HepG2 (cell line): Measurements from ENCODE around the gene NKD1. TPM values are rescaled to one million over a fixed set of nuclear protein-coding genes. Genes with fewer than 3 reads are reported as not detected.
A peak's percentile ranks its signal among the peaks of the same experiment; 100 is the strongest.

Source experiments
- ATF6 ChIP-seq: sonication (generic); formaldehyde crosslinking; conservative IDR thresholded peaks from 2 replicates; pipeline ENCODE4 v1.4.0; 2020; ENCODE audit warnings: missing genetic modification reagents
- HDAC1 ChIP-seq: sonication (generic); formaldehyde crosslinking; IDR thresholded peaks from 2 replicates; pipeline ENCODE4 v1.5.1; 2020; ENCODE audit warnings: mild to moderate bottlenecking, missing genetic modification reagents
- KMT2A ChIP-seq: sonication (generic); formaldehyde crosslinking; IDR thresholded peaks from 2 replicates; pipeline ENCODE4 v1.4.0; 2020; ENCODE audit warnings: missing genetic modification reagents
- MAF1 ChIP-seq: sonication (generic); formaldehyde crosslinking; IDR thresholded peaks from 2 replicates; pipeline ENCODE4 v1.5.0; 2020; ENCODE audit warnings: missing genetic modification reagents, borderline replicate concordance
- MXI1 ChIP-seq: IDR thresholded peaks from 3 replicates; pipeline ENCODE4 v1.6.1; 2012; ENCODE audit warnings: low read depth, low read length, inconsistent platforms, borderline replicate concordance
- NCOA5 ChIP-seq: sonication (generic); formaldehyde crosslinking; IDR thresholded peaks from 2 replicates; pipeline ENCODE4 v1.4.0; 2020; ENCODE audit warnings: missing genetic modification reagents
- NFKBIZ ChIP-seq: IDR thresholded peaks from 2 replicates; pipeline ENCODE4 v1.6.1; 2018; ENCODE audit warnings: missing genetic modification reagents, missing compliant biosample characterization
- POLR2AphosphoS5 ChIP-seq: IDR thresholded peaks from 2 replicates; pipeline ENCODE4 v1.6.1; 2012; ENCODE audit warnings: low read depth, low read length
- SIN3B ChIP-seq: fragments of 150-350 bp; IDR thresholded peaks from 2 replicates; pipeline ENCODE4 v1.6.1; 2014; ENCODE audit warnings: low read length
- WIZ ChIP-seq: sonication (generic); formaldehyde crosslinking; IDR thresholded peaks from 2 replicates; pipeline ENCODE4 v1.5.1; 2020; ENCODE audit warnings: mild to moderate bottlenecking, missing genetic modification reagents
- YEATS4 ChIP-seq: sonication (generic); formaldehyde crosslinking; IDR thresholded peaks from 2 replicates; pipeline ENCODE4 v1.4.0; 2020; ENCODE audit warnings: missing genetic modification reagents, borderline replicate concordance
- ZFP36 ChIP-seq: fragments of 150-350 bp; IDR thresholded peaks from 2 replicates; pipeline ENCODE4 v1.6.1; 2018; ENCODE audit warnings: borderline replicate concordance, low read length, low read depth; ENCODE audit not compliant: partially characterized antibody
- ZFP37 ChIP-seq: sonication (generic); formaldehyde crosslinking; IDR thresholded peaks from 2 replicates; pipeline ENCODE4 v1.4.0; 2020; ENCODE audit warnings: missing genetic modification reagents, borderline replicate concordance
- ZNF12 ChIP-seq: sonication (generic); formaldehyde crosslinking; IDR thresholded peaks from 2 replicates; pipeline ENCODE4 v1.5.0; 2020; ENCODE audit warnings: missing genetic modification reagents
- ZNF160 ChIP-seq: sonication (generic); formaldehyde crosslinking; IDR thresholded peaks from 2 replicates; pipeline ENCODE4 v1.8.0; 2022; ENCODE audit warnings: mild to moderate bottlenecking, inconsistent platforms, missing genetic modification reagents
- ZNF34 ChIP-seq: sonication (generic); formaldehyde crosslinking; IDR thresholded peaks from 2 replicates; pipeline ENCODE4 v1.4.0; 2020; ENCODE audit warnings: mild to moderate bottlenecking, missing genetic modification reagents, borderline replicate concordance
- ZNF451 ChIP-seq: sonication (generic); formaldehyde crosslinking; IDR thresholded peaks from 2 replicates; pipeline ENCODE4 v1.5.0; 2020; ENCODE audit warnings: mild to moderate bottlenecking, missing genetic modification reagents
- ZNF546 ChIP-seq: sonication (generic); formaldehyde crosslinking; conservative IDR thresholded peaks from 2 replicates; pipeline ENCODE4 v1.8.1; 2023; ENCODE audit warnings: mild to moderate bottlenecking, missing genetic modification reagents
- ZNF747 ChIP-seq: sonication (generic); formaldehyde crosslinking; IDR thresholded peaks from 2 replicates; pipeline ENCODE4 v1.8.1; 2023; ENCODE audit warnings: missing genetic modification reagents, mild to moderate bottlenecking, borderline replicate concordance
- ZNF766 ChIP-seq: sonication (generic); formaldehyde crosslinking; IDR thresholded peaks from 2 replicates; pipeline ENCODE4 v1.5.0; 2020; ENCODE audit warnings: missing genetic modification reagents, borderline replicate concordance
- ZNF83 ChIP-seq: sonication (generic); formaldehyde crosslinking; IDR thresholded peaks from 2 replicates; pipeline ENCODE4 v1.4.0; 2020; ENCODE audit warnings: missing genetic modification reagents, mild to moderate bottlenecking, borderline replicate concordance
- ZNF878 ChIP-seq: sonication (generic); formaldehyde crosslinking; IDR thresholded peaks from 2 replicates; pipeline ENCODE4 v1.8.1; 2023; ENCODE audit warnings: mild to moderate bottlenecking, missing genetic modification reagents, moderate library complexity
- polyA plus RNA-seq, 8 experiments: library from polyadenylated mRNA; depleted of rRNA in 3 of 8; stranded (reverse) in 7 of 8; unstranded in 1 of 8; fragments of >200 nt; fragmentation: Illumina TruSeq in 4 of 8; extraction: Trizol in 4 of 8; gene quantifications; 2 replicates each; pipeline versions ENCODE4 v1.2.1 to v1.2.3, GENCODE V29; 2011 to 2016; ENCODE audit warnings: low read depth in 4 of 8, missing spikeins in 1 of 8, mixed read lengths in 1 of 8; ENCODE audit not compliant: insufficient read depth in 1 of 8
- total RNA-seq, 5 experiments: library from RNA; depleted of rRNA; stranded (reverse); fragments of >200 nt; fragmentation: Illumina TruSeq; extraction: Trizol; gene quantifications; 2 replicates each; pipeline ENCODE4 v1.2.3, GENCODE V29; 2016; ENCODE audit warnings: low read depth in 1 of 5
- TF ChIP-seq, protein P1 (sequence below): sonication (generic); formaldehyde crosslinking; IDR thresholded peaks from 2 replicates; pipeline ENCODE4 v1.8.0; 2022; ENCODE audit warnings: mild to moderate bottlenecking, missing genetic modification reagents, borderline replicate concordance
- TF ChIP-seq, protein P2 (sequence below): IDR thresholded peaks from 2 replicates; pipeline ENCODE4 v1.6.1; 2016; ENCODE audit warnings: low read depth, borderline replicate concordance
- TF ChIP-seq, protein P3 (sequence below): sonication (generic); formaldehyde crosslinking; IDR thresholded peaks from 2 replicates; pipeline ENCODE4 v1.8.0; 2022; ENCODE audit warnings: missing genetic modification reagents, low read depth, mild to moderate bottlenecking, borderline replicate concordance

The NKD1 gene
- total and polyA plus RNA-seq, 2 of the 13 experiments (the other 11 are each of a cell fraction or from before 2014, with no cell fraction given), result 70.4 to 121 TPM

DNA sequence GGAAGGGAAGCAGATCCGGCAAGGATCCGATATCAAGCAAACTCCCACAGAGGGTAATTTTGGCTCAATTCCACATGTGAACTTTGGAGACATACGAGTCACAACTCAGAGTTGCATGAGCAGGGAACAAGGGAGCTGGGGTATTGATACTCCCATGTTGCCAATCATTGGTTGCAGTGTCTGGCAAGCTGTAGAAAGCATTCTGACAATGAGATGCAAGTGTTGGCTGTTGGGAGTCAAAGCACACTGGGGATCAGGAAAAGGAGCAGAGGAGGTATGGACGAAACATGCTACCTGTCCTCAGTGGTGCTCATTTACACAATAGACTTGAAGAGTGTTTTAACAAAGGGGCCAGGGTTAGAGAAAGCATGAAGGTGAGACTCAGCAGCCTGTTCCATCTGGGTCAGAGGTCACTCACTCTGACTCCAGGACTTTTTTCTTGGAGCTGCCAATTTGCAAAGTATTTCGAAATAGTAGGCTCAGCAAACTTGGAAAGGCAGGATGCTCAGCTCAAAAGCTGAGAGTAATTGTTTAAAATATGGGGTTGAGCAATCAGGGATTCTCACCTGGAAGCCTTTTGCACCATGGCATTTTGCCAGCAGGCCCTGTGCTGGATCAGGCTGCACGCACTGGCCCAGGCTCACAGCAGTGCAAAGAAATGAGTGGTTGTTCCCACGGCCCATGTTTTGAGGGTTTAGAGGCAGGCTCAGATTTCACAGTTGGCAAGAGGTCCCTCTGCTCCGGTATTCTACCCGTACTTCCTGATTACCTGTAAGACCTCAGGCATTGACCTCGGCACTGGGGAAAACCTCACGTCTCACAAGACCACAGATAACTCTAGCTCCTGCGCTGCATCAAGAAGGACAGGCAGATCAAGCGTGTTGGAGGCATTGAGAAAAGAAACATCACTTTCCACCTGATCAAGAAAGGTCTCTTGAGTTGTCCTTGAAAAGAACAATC lies 17.6 kb upstream of the NKD1 start (continued):
- TF ChIP-seq ZNF766 (CRISPR knock-in tag) (peak; percentile 78; the same call in 1 of the 2 replicates), ZNF160 (CRISPR knock-in tag) (0 out of 2 replicates have a peak, but pooled peaks have one; percentile 42), MXI1 (no peak), WIZ (CRISPR knock-in tag) (0 out of 2 replicates have a peak, but pooled peaks have one; percentile 36), ZNF83 (CRISPR knock-in tag) (no peak), MAF1 (CRISPR knock-in tag) (0 out of 2 replicates have a peak, but pooled peaks have one; percentile 69), HDAC1 (CRISPR knock-in tag) (peak; percentile 96), ZNF878 (CRISPR knock-in tag) (0 out of 2 replicates have a peak, but pooled peaks have one; percentile 21), KMT2A (CRISPR knock-in tag) (no peak; the same call in 1 of the 2 replicates), ZNF747 (CRISPR knock-in tag) (peak; percentile 96), ZFP36 (no peak), YEATS4 (peak; percentile 62; the same call in 1 of the 2 replicates), ZNF546 (CRISPR knock-in tag) (no peak), ZFP37 (CRISPR knock-in tag) (peak; percentile 69; the same call in 1 of the 2 replicates), ATF6 (CRISPR knock-in tag) (no peak), ZNF34 (CRISPR knock-in tag) (peak; percentile 97; the same call in 1 of the 2 replicates), POLR2AphosphoS5 (no peak; the same call in none of the 2 replicates), ZNF451 (CRISPR knock-in tag) (peak; percentile 31; the same call in 1 of the 2 replicates), ZNF12 (peak; percentile 84; the same call in 1 of the 2 replicates), NCOA5 (no peak), SIN3B (no peak), NFKBIZ (CRISPR knock-in tag) (peak; percentile 62; the same call in 1 of the 2 replicates)
- TF ChIP-seq, protein P1, sequence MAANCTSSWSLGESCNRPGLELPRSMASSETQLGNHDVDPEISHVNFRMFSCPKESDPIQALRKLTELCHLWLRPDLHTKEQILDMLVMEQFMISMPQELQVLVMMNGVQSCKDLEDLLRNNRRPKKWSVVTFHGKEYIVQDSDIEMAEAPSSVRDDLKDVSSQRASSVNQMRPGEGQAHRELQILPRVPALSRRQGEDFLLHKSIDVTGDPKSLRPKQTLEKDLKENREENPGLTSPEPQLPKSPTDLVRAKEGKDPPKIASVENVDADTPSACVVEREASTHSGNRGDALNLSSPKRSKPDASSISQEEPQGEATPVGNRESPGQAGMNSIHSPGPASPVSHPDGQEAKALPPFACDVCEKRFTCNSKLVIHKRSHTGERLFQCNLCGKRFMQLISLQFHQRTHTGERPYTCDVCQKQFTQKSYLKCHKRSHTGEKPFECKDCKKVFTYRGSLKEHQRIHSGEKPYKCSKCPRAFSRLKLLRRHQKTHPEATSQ, result peak; percentile 92; the same call in 1 of the 2 replicates
- TF ChIP-seq, protein P2, sequence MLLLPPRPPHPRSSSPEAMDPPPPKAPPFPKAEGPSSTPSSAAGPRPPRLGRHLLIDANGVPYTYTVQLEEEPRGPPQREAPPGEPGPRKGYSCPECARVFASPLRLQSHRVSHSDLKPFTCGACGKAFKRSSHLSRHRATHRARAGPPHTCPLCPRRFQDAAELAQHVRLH (CRISPR knock-in tag), result peak; percentile 66; the same call in 1 of the 2 replicates
- TF ChIP-seq, protein P3, sequence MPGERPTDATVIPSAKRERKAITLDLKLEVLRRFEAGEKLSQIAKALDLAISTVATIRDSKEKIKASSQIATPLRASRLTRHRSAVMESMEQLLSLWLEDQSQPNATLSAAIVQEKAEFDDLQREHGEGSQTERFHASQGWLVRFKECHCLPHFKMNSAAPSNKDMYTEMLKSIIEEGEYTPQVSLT (CRISPR knock-in tag), result no peak
